ENCODE measurements around the gene DTNB. TPM values are rescaled to one million over a fixed set of nuclear protein-coding genes. Genes with fewer than 3 reads are reported as not detected.

Gene DTNB
- total and polyA plus RNA-seq, 4 experiments from 2014 or later = 18.0 to 45.3 (median 33.2) TPM

DNA sequence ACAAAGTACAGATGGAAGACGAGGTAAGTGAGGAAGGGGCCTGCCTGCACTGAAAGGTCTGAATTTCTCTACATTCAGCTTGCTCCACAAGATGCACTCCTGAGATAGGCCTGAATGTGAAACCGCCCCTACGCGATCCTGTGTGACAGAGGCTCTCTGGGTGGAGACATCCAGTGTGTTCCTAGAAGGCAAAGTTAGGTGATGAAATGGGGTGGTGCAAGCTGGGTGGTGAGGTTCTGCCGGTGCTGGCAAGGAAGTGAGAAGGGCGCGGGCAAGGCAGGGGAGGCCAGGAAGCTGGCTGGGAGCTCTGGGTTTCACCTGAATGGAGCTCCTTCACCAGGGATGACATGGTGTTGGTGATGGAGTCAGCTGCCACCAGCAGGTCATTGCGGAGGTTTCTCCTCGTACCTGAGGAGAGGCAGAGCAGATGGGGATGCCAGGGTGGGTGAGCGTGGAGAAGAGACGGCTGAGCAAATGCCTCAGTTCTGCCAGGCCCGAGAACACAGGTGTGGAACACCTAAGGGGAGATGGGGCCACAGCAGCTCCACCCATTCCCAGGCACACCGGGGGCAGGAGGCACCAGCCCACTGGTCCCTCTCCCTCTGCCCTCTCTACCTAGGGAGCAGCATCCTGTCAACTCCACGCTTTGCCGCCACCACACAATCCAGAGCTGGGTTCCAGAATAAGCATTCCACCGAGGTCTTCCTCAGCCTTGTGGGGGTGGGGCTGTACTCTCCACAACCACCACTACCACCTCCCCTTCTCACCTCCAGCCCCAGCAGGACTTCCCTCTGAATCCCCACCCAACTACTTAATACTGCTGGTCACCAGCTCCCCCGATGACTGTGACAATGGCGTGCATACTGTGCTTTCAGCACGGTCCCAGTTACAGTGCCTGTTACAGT is 286.2 kb downstream of the DTNB start:
- no peaks in the 10 kb centered on the region for H3K27me3 ChIP-seq (ENCODE audit: insufficient read depth, low read length)
- Mint-ChIP-seq H3K27me3 (no peaks in the 10 kb centered on the region), H3K9me3 (no peaks in the 10 kb centered on the region), H3K36me3 (peaks cover 28 to 41% of the 10 kb centered on the region in 2 donors), H3K4me3 (no peak overlapping the region), H3K4me1 (peaks cover 0 to 3% (median under 1%) of the 10 kb centered on the region in 4 donors), H3K27ac (peak overlapping the region in 1 of 7 donors; percentile 68)
- H3K27ac ChIP-seq (ENCODE audit: low read depth, low read length) = no peak overlapping the region
- no peaks in the 10 kb centered on the region for H3K4me1 ChIP-seq (ENCODE audit: insufficient read depth, low read length)
- intact Hi-C loops (cut with micrococcal nuclease) = no loop called here
- H3K36me3 ChIP-seq (ENCODE audit: insufficient read depth, low read length) = no peaks in the 10 kb centered on the region
- CTCF ChIA-PET (ENCODE audit: partially characterized antibody) = interaction anchor here (3.1 to 7.9 kb wide), 2 partner anchors 11 to 25 kb away, joined by 15 to 50 read pairs; no protein-coding TSS in a partner anchor
- H3K4me3 ChIP-seq (ENCODE audit: low read length in 2 of 2) = no peak overlapping the region
- H3K9me3 ChIP-seq (ENCODE audit: control insufficient read depth in 1 of 2, low read length in 2 of 2) = no peaks in the 10 kb centered on the region
- DNase-seq = no peak
- POLR2A ChIA-PET (ENCODE audit: partially characterized antibody) = interaction anchor here (1.5 to 1.8 kb wide), 2 partner anchors 10 to 25 kb away, joined by 4 read pairs; no protein-coding TSS in a partner anchor

GRCh38 chr2:25385910-25386309 is 287.5 kb downstream of the DTNB start:
- no peaks in the 10 kb centered on the region for H3K9me3 ChIP-seq (ENCODE audit: control insufficient read depth in 1 of 2, low read length in 2 of 2)
- no peaks in the 10 kb centered on the region for H3K4me1 ChIP-seq (ENCODE audit: insufficient read depth, low read length)
- ChIA-PET POLR2A (ENCODE audit: partially characterized antibody) (interaction anchor here (1.5 to 1.8 kb wide), 2 partner anchors 9 to 24 kb away, joined by 4 read pairs; no protein-coding TSS in a partner anchor), CTCF (ENCODE audit: partially characterized antibody) (interaction anchor here (3.1 to 7.9 kb wide), 2 partner anchors 9 to 24 kb away, joined by 15 to 50 read pairs; no protein-coding TSS in a partner anchor)
- Mint-ChIP-seq H3K4me3 (no peak overlapping the region), H3K4me1 (peaks cover 0 to 4% (median 2%) of the 10 kb centered on the region in 4 donors), H3K27ac (no peak overlapping the region), H3K9me3 (no peaks in the 10 kb centered on the region), H3K36me3 (peaks cover 28 to 43% of the 10 kb centered on the region in 2 donors), H3K27me3 (no peaks in the 10 kb centered on the region)
- H3K27me3 ChIP-seq (ENCODE audit: insufficient read depth, low read length) = no peaks in the 10 kb centered on the region
- intact Hi-C loops (cut with micrococcal nuclease) = no loop called here
- H3K36me3 ChIP-seq (ENCODE audit: insufficient read depth, low read length) = no peaks in the 10 kb centered on the region
- H3K4me3 ChIP-seq (ENCODE audit: low read length in 2 of 2) = no peak overlapping the region
- DNase-seq = no peak
- no peak overlapping the region for H3K27ac ChIP-seq (ENCODE audit: low read depth, low read length)

DNA sequence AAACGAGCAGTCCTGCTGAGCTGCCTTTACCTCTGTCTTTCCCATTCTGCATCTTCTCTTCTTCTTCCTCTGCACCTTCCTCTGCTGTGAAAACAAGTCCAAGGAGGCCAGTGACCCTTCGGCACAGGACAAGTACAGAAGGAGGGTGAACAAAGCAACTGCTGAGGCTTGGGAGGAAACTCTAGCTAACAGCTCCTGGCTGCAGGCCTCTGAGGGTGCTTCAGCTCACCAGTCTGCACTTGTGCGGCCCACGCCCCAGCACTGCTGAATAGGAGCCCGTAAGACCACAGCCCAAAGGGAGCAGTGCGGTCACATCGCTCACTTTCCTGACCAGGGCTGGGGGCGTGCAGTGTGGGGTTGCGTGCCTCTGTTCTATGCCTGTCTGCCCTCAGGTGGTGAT is 289.6 kb downstream of the DTNB start:
- H3K36me3 ChIP-seq (ENCODE audit: insufficient read depth, low read length) = no peaks in the 10 kb centered on the region
- H3K27me3 ChIP-seq (ENCODE audit: insufficient read depth, low read length) = no peaks in the 10 kb centered on the region
- Mint-ChIP-seq H3K36me3 (peaks cover 24 to 27% of the 10 kb centered on the region in 2 donors), H3K4me3 (no peak overlapping the region), H3K27me3 (no peaks in the 10 kb centered on the region), H3K4me1 (peaks cover 0 to 12% (median 10%) of the 10 kb centered on the region in 4 donors), H3K27ac (no peak overlapping the region), H3K9me3 (no peaks in the 10 kb centered on the region)
- POLR2A ChIA-PET (ENCODE audit: partially characterized antibody) = no interaction called here
- intact Hi-C loops (cut with micrococcal nuclease) = no loop called here
- no peak overlapping the region for H3K27ac ChIP-seq (ENCODE audit: low read depth, low read length)
- H3K9me3 ChIP-seq (ENCODE audit: control insufficient read depth in 1 of 2, low read length in 2 of 2) = no peaks in the 10 kb centered on the region
- no peak overlapping the region for H3K4me3 ChIP-seq (ENCODE audit: low read length in 2 of 2)
- CTCF ChIA-PET (ENCODE audit: partially characterized antibody) = interaction anchor here (7.9 kb wide), 1 partner anchor 22 kb away, joined by 50 read pairs; no protein-coding TSS in a partner anchor
- DNase-seq = no peak
- H3K4me1 ChIP-seq (ENCODE audit: insufficient read depth, low read length) = peaks cover 10% of the 10 kb centered on the region

DNA sequence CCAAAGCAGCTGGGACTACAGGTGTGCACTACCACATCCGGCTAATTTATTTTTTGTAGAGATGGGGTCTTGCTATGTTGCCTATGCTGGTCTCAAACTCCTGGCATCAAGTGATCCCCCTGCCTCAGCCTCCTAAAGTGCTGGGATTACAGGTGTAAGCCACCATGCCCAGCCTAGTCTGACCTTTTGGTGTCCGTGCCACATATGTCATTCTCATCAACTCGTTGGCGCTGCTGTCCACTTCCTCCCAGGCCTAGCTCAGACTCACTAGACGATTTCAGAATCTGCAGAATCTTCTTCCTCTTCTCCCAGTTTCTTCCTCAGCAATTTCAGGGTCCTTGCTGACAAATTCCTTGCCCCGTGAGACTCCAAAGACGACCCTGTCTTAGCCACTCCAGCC is 291.9 kb downstream of the DTNB start:
- CTCF ChIA-PET (ENCODE audit: partially characterized antibody) = interaction anchor here (1.6 to 7.9 kb wide), 2 partner anchors 20 to 37 kb away, joined by 3 to 50 read pairs; no protein-coding TSS in a partner anchor
- Mint-ChIP-seq H3K4me1 (peaks cover 13 to 29% (median 20%) of the 10 kb centered on the region in 4 donors), H3K9me3 (peaks cover 0 to 2% (median 0%) of the 10 kb centered on the region in 8 donors), H3K27ac (no peak overlapping the region), H3K27me3 (no peaks in the 10 kb centered on the region), H3K4me3 (no peak overlapping the region), H3K36me3 (peaks cover 12 to 14% of the 10 kb centered on the region in 2 donors)
- no peak overlapping the region for H3K27ac ChIP-seq (ENCODE audit: low read depth, low read length)
- intact Hi-C loops (cut with micrococcal nuclease) = no loop called here
- no peak overlapping the region for H3K4me3 ChIP-seq (ENCODE audit: low read length in 2 of 2)
- DNase-seq = no peak
- no peaks in the 10 kb centered on the region for H3K27me3 ChIP-seq (ENCODE audit: insufficient read depth, low read length)
- H3K4me1 ChIP-seq (ENCODE audit: insufficient read depth, low read length) = peaks cover 32% of the 10 kb centered on the region
- no peaks in the 10 kb centered on the region for H3K9me3 ChIP-seq (ENCODE audit: control insufficient read depth in 1 of 2, low read length in 2 of 2)
- POLR2A ChIA-PET (ENCODE audit: partially characterized antibody) = no interaction called here
- H3K36me3 ChIP-seq (ENCODE audit: insufficient read depth, low read length) = no peaks in the 10 kb centered on the region

GRCh38 chr2:25380586-25381375 is 292.6 kb downstream of the DTNB start:
- H3K27me3 Mint-ChIP-seq = no peaks in the 10 kb centered on the region
- CTCF ChIA-PET (ENCODE audit: partially characterized antibody) = interaction anchor here (1.5 to 7.9 kb wide), 3 partner anchors 19 to 66 kb away, joined by 3 to 50 read pairs (median 3); no protein-coding TSS in a partner anchor
- DNase-seq = no peak
- H3K4me3 Mint-ChIP-seq = no peak overlapping the region
- POLR2A ChIA-PET (ENCODE audit: partially characterized antibody) = interaction anchor here (1.0 kb wide), 1 partner anchor 19 kb away, joined by 3 read pairs; no protein-coding TSS in a partner anchor
- Histone ChIP-seq H3K27me3 (ENCODE audit: insufficient read depth, low read length) (no peaks in the 10 kb centered on the region), H3K36me3 (ENCODE audit: insufficient read depth, low read length) (no peaks in the 10 kb centered on the region), H3K4me3 (ENCODE audit: low read length in 2 of 2) (no peak overlapping the region), H3K9me3 (ENCODE audit: control insufficient read depth in 1 of 2, low read length in 2 of 2) (no peaks in the 10 kb centered on the region), H3K27ac (ENCODE audit: low read depth, low read length) (no peak overlapping the region), H3K4me1 (ENCODE audit: insufficient read depth, low read length) (peaks cover 38% of the 10 kb centered on the region)
- peak overlapping the region in 1 of 7 donors; percentile 12 for H3K27ac Mint-ChIP-seq
- H3K9me3 Mint-ChIP-seq = peaks cover 0 to 2% (median 0%) of the 10 kb centered on the region in 8 donors
- peaks cover 19 to 36% (median 24%) of the 10 kb centered on the region in 4 donors for H3K4me1 Mint-ChIP-seq
- H3K36me3 Mint-ChIP-seq = peaks cover 7 to 12% of the 10 kb centered on the region in 2 donors
- intact Hi-C loops (cut with micrococcal nuclease) = no loop called here

GRCh38 chr2:25380023-25380422 is 293.4 kb downstream of the DTNB start:
- POLR2A ChIA-PET (ENCODE audit: partially characterized antibody) = interaction anchor here (1.0 kb wide), 1 partner anchor 18 kb away, joined by 3 read pairs; no protein-coding TSS in a partner anchor
- Mint-ChIP-seq H3K27ac (peak overlapping the region in 1 of 7 donors; percentile 90), H3K9me3 (peaks cover 0 to 2% (median 0%) of the 10 kb centered on the region in 8 donors), H3K36me3 (peaks cover 6 to 12% of the 10 kb centered on the region in 2 donors), H3K4me3 (no peak overlapping the region), H3K27me3 (no peaks in the 10 kb centered on the region), H3K4me1 (peaks cover 19 to 36% (median 24%) of the 10 kb centered on the region in 4 donors)
- Histone ChIP-seq H3K27ac (ENCODE audit: low read depth, low read length) (no peak overlapping the region), H3K27me3 (ENCODE audit: insufficient read depth, low read length) (no peaks in the 10 kb centered on the region), H3K4me3 (ENCODE audit: low read length in 2 of 2) (no peak overlapping the region), H3K4me1 (ENCODE audit: insufficient read depth, low read length) (peaks cover 38% of the 10 kb centered on the region), H3K36me3 (ENCODE audit: insufficient read depth, low read length) (no peaks in the 10 kb centered on the region), H3K9me3 (ENCODE audit: control insufficient read depth in 1 of 2, low read length in 2 of 2) (no peaks in the 10 kb centered on the region)
- DNase-seq = no peak
- intact Hi-C loops (cut with micrococcal nuclease) = no loop called here
- CTCF ChIA-PET (ENCODE audit: partially characterized antibody) = interaction anchor here (1.5 to 7.9 kb wide), 2 partner anchors 18 to 65 kb away, joined by 3 to 50 read pairs; no protein-coding TSS in a partner anchor

Measured in CD4-positive, alpha-beta memory T cell (primary cell).